Suppressor macrophage treated with lipopolysaccharide for 1 hour (primary cell): Measurements from ENCODE around the gene USP16.
A peak's percentile ranks its signal among the peaks of the same experiment; 100 is the strongest.

ENCODE experiments used
- DNase-seq, 3 donors: peaks; one replicate each; pipeline ENCODE4 v3.0.0-alpha.2; 2020 to 2022

The USP16 gene

DNA sequence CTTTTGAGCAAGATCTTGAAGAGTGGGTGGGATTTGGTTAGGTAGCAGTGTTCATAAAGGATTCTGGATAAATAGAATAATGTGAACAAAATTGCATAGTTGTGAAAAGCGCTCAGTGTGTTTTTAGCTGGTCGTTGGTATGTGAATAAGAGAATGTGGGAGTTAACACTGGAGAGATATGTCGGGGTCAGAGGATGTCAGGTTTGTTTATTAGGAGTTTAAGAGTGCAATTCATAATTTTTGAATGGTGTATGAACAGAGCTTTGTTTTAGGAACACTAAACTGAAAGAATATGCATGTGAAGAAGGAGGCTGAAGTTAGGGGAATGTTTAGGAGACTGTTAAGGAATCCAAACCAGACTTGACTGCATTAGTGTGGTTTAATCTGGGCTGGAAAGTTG lies 9.4 kb downstream of the USP16 start:
- DNase-seq: no peak

DNA sequence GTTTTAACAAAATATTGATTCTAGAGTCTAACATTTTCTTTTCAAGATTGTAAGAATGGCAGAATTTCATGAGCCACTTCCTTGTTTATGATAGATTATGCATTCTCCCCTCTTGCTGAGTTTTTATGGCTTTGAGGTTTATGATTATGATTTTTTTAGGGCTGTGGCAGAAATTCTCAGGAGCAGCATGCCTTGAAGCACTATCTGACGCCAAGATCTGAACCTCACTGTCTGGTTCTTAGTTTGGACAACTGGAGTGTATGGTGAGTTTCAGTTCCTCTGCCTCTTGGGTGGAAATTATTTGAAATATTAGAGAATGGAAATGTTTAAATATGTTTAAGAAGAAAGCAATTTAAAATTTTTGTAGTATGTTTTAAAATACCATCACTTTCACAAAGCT lies 10.2 kb downstream of the USP16 start:
- no peak for DNase-seq

DNA sequence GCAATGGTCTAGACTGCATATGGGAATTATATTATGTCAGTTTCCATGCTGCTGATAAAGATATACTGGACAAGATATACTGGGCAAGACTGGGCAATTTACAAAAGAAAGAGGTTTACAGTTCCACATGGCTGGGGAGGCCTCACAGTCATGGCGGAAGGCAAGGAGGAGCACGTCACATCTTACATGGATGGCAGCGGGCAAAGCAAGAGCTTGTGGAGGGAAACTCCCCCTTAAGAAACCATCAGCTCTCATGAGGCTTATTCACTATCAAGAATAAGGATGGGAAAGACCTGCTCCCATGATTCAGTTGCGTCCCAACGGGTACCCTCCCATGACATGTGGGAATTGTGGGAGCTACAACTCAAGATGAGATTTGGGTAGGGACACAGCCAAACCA lies 27.8 kb downstream of the USP16 start:
- DNase-seq: no peak

- no peak for DNase-seq
Measured at GRCh38 chr21:29053011-29053553, 28.6 kb downstream of the USP16 start.

DNA sequence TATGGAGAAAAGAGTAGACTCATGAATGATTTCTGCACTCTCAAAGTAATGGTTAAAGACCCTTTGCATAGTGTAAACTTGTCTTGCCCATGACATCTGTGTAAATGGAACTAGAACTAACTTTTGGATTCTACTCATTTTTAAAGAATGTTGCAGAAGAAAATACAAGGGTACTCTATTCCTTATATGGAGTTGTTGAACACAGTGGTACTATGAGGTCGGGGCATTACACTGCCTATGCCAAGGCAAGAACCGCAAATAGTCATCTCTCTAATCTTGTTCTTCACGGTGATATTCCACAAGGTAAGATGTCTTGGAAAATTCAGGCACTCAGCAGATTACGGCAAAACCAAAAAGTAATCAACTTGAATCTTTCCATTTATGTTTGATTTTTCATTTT lies 29.2 kb downstream of the USP16 start:
- no peak for DNase-seq

DNA sequence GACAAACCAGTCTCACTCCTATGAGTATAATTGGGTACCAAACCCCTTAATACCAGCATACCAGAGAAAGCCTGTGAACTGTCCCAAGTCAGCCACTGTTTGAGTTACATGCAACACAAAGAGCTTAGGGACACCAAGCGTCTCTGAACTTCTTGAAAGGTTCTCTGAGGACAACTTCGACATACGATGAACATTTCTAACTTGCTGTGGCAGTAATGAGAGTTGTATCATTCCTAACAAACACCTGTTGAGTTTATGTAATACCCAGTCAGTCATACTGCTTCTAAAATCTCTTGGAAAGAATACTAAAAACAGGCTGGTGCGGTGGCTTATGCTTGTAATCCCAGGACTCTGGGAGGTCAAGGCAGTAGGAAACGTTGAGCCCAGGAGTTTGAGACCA lies 30.6 kb downstream of the USP16 start:
- DNase-seq: no peak

- no peak for DNase-seq
Measured at GRCh38 chr21:29056005-29056404, 31.5 kb downstream of the USP16 start.

DNA sequence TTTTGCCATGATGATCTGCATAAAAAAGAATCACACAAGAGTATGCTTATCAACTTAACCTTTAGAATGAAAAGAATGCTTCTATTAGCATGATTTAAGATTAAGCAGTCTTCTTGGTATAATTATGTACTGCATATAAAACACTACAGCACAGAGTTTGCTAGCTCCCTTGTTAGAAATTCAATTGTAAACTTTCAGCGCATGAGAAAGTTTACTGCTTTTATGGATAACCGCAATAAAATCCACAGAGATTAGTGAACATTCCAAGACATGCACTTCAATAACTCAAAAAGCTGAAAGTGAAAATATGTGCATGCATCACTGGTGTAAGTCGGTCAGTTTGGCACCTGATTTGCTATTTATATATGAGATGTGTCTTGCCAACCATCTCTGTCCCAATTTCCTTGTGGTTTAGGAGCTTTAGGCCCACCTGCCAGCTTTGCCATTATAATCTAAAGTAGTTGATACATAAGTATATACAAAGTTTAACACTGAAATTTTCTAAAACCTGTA lies 32.1 kb downstream of the USP16 start:
- DNase-seq: no peak

- peak; percentile 64 to 87 (median 85) for DNase-seq
Measured at GRCh38 chr21:29064850-29065481, 40.5 kb downstream of the USP16 start.

DNA sequence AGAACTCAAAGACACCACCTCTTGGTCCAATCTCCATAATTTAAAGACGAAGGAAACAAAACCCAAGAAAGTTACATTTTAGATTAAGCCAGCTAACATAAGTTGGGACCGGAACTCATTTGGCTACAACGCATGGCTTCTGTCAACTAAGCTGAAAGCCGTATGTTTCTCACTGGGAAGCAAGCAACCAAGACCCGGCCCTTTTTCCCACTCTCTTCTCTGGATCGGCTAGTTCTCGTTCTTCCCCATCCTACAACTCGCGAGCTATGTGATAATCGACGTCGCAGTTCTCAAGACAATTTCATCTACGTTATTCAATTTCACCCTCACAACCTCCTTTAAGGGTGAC lies 48.4 kb downstream of the USP16 start:
- DNase-seq: peak; percentile 52 to 69 (median 68)

GRCh38 chr21:29073222-29074006 lies 48.9 kb downstream of the USP16 start, which contains the start of gene CCT8:
CCT8 (minus strand) TSS chr21:29073648; CDS start chr21:29073590, 58 bp downstream.
- DNase-seq: peak; percentile 99 to 100 (median 100)

DNA sequence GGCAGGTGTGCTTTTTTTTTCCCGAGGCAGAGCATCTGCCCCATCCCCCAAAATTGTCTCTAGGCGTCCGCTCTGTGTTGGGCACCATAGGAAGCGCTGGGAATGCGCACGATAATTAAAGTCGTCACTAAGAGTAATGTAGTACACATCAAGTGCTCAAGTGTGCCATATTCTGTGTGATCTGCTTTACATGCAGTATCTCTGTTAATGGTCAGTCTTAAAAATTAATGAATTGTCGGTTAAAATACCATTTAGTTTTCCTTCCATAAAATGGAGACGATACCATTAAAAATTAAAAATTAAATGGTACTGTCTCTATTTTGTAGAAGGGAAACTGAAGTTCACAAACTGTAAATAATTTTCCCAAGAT lies 49.5 kb downstream of the USP16 start:
- DNase-seq: no peak

DNA sequence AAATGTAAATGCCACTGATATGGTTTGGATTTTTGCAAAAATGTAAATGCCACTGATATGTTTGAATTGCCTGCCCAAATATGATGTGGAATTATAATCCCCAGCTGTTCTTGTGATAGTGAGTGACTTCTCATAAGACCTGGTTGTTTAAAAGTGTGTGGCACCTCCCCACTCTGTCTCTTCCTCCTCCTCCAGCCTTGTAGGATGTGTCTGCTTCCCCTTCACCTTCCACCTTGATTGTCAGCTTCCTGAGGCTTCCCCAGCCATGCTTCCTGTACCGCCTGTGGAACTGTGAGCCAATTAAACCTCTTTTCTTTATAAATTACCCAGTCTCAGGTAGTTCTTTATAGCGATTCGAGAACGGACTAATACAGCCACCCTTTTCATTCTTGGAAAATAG lies 50.3 kb downstream of the USP16 start:
- DNase-seq: no peak

DNA sequence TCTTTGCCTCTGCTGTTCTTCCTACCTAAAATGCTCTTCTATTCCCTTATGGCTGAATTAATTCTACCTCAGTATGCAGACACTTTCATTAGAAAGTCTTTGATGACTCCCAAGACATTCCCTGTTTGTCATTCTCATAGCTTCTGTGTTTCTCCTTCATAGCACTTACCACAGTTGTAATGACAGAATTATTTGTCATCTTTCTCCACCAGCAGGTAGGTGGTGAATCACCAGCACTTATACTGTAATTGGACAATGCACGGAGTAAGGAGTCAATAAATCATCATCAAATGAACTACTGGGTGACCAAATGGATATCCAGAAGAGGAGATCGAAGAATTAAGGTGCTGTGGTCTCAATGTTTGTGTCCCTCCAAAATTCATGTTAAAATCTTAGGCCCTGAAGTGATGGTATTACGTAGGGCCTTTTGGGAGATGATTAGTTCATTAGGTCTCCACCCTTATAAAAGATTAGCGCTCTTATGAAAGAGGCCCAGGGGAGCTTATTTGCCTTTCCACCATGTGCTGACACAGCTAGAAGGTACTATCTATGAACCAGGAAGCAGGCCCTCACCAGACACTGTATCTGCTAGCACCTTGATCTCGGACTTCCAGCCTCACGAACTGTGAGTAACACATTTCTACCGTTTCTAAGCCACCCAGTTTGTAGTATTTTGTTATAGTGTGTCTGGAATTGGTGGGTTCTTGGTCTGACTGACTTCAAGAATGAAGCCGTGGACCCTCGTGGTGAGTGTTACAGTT lies 51.4 kb downstream of the USP16 start:
- peak in 2 of 3 donors; percentile 29 to 34 for DNase-seq

DNA sequence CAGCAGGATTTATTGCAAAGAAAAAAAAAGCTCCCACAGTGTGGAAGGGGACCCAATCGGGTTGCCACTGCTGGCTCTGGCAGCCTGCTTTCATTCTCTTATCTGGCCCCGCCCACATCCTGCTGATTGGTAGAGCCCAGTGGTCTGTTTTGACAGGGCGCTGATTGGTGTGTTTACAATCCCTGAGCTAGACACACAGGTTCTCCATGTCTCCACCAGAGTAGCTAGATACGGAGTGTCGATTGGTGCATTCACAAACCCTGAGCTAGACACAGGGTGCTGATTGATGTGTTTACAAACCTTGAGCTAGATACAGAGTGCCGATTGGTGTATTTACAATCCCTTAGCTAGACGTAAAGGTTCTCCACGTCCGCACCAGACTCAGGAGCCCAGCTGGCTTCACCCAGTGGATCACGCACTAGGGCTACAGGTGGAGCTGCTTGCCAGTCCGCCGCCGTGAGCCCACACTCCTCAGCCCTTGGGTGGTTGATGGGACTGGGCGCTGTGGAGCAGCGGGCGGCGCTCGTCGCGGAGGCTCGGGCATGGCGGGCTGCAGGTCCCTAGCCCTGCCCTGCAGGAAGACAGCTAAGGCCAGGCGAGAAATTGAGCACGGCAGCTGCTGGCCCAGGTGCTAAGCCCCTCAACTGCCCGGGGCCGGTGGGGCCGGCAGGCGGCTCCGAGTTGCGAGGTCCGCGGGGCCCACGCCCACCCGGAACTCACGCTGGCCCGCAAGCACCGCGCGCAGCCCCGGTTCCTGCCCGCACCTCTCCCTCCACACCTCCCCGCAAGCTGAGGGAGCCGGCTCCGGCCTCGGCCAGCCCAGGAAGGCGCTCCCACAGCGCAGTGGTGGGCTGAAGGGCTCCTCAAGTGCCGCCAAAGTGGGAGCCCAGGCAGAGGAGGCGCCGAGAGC lies 52.5 kb downstream of the USP16 start:
- peak in 2 of 3 donors; percentile 24 to 40 for DNase-seq

DNA sequence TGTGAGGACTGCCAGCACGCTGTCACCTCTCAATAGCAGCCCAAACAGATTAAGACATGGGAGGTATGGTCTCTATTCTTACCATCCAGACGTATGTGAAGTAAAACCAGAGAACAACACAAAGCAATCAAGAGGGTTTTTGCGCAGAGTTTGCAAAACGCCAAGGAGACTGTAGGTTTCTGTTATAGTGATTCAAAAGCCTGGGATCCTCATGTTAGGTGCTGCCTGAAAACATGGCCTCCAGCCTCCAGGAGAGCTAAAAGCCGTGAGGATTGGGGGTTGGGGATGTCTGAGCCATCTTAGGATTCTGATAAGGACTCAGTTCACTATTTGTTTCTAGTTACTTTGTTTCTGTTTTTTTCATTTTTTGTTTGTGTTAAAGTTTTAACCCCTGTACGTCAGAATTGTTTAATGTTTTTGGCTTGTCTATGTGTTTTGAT lies 53.2 kb downstream of the USP16 start:
- peak in 1 of 3 donors; percentile 12 for DNase-seq

- DNase-seq: peak; percentile 51 to 67 (median 56)
Measured at GRCh38 chr21:29078869-29079767, 54.6 kb downstream of the USP16 start.

DNA sequence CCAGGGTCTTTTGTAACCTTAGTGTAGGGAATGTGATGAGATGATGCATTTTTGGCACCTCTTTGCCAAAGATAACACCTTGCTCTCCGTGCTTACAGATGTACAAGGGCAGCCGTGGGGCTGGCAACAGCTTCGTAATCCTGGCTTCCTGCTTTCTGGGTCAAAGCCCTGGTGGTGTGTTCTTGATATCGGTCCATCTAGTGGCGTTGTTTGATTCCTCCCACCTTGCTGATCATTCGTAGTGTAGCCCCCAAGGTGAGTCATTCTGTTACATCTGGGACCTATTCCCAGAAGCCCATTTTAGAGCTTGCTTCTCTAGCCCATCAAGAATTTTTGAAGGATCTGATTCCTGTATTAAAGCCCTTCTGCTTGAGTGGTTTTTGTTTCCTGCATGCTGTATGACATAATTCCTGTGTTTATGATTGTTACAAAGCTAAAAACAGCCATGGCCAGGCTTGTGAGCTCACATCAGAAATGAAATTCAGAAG lies 56.0 kb downstream of the USP16 start:
- peak in 2 of 3 donors; percentile 55 to 61 for DNase-seq

- DNase-seq: peak in 1 of 3 donors; percentile 29
Measured at GRCh38 chr21:29082046-29082815, 57.8 kb downstream of the USP16 start.

DNA sequence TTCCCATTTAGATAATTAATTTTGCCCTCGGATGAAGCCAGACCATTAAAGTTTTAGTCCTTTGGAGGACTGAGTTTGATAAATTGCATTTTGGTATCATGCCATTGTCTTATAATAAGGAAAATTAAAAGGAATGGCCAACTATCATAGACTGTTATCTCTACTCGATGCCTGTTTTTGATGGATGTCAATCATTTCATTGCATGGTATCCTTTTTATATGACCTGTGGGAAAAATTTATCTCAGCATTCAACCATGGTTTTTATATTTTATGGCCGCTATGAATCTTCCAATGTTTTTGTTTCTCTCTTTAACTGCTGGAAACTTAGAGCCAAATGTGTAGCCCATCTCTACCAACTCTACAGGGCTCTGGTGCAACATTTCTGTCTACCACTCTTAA lies 58.8 kb downstream of the USP16 start:
- DNase-seq: no peak
